Endothelial cell of hepatic sinusoid (primary cell): ENCODE results near the gene MAML2.

ENCODE experiments used
- in situ Hi-C: cut with HindIII; loops from 2 replicates; pipeline ENCODE4 v1.10.0; 2017; ENCODE audit warnings: low sequenced_read_pairs

The MAML2 gene

DNA sequence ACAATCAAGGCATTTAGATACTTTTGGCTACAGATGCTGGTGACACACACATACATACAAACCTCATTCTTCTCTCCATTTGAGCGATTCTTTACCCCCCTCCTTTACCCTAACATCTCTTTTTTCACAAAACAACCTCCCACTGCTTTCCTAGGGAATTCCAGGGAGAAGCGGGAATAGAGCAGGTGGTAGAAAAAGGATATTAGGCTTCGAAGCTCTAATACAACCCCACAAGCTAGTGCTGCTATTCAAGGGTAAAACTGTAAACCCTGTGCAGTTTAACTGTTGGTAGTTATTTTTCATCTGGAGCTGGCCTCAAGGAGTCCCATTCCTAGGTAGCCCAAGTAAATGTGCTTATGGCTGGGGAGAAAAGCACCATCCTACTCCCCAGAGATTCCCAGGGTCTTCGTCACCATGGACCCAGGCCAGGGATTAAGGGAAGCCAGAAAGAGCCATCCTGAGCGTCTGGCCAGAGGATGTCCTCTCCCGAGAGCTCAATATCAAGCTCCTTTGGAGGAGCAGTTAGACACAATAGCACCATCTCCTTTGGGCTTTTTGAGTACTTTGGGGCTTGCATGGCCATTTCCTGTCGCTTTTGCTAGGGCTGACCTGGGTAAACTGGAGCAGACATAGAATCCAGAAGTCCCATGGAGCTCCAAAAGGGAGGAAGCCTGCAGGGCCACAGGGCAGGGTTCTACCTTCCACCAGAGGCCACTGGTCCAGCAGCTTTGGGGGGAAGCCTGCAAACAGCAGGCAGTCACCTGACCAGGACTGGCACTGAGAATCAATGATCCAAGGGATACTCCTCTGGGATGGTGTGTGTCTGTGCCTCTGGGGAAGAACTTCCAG lies 3.1 kb downstream of the MAML2 start:
- in situ Hi-C loops = loop anchor here (5.0 kb wide), 2 partner anchors 38 to 83 kb away; no protein-coding TSS in a partner anchor

DNA sequence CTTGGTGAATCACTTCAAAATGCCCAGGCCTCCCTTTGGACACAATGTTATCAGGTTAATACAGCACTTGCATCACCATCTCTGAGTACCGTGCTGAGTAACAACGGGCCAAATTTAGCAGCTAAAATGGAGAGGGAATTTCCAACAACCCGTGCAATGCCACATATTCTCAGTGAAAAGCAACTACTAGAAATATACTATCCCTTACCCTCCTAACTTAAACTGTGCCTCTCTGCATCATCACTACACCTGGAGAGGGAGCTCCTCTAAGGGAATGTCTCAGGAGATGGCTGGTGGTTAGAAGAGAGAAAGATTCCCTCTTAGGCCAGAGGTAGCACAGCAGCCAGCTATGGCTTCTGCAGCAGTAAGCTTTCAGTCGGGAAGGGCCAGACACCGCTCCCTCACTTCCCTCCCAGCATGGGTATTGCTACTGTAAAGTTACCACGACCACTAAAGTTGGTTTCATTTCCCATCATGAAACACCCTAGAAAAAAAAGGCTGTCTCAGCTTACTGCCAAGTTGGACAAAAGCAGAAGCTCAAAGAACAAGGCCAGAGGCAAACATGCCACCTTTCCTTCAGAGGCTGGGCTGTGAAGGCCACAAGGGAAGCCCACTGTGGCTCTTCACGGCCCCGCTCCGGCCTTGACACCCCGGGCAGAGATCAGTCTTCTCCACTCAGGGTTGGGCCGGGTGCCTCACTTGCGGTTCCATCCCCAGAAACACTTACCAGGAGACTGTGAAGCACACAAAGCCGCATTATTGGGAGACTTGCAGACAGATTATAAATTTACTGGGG lies 3.9 kb downstream of the MAML2 start:
- in situ Hi-C loops = loop anchor here (5.0 kb wide), 2 partner anchors 37 to 82 kb away; no protein-coding TSS in a partner anchor

- in situ Hi-C loops = loop anchor here (5.0 kb wide), 2 partner anchors 35 to 80 kb away; no protein-coding TSS in a partner anchor
These were observed 5.2 kb downstream of the MAML2 start for GRCh38 chr11:96337541-96338431.

GRCh38 chr11:96335388-96335787 lies 7.6 kb downstream of the MAML2 start:
- in situ Hi-C loops = loop anchor here (5.0 kb wide), 2 partner anchors 33 to 78 kb away; no protein-coding TSS in a partner anchor

GRCh38 chr11:96334219-96334618 lies 8.8 kb downstream of the MAML2 start:
- in situ Hi-C loops = no loop called here

DNA sequence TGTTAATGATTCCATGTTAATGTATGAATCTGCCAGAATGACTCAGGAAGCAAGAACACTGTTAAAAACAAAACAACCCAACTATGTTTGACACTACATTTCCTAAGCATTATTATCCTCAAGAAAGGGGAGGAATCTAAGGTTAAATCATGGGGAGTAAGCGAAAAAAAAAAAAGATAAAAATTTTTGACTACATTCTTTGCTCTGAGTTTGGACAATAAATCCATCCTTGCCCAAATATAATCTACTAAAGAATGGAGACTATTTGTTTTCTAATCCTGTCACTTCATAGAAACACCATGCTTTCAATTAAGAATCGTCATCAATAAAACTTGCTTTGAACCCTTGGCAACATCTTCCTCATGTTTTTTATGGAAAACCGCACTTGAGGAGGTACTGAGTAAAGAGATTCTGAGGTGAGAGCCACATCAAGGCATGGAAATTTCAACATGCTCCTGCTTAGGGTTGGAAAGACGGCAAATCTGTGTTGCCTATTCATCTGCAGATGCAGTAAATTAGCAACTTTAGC lies 9.7 kb downstream of the MAML2 start:
- in situ Hi-C loops = no loop called here

GRCh38 chr11:96332126-96332771 lies 10.7 kb downstream of the MAML2 start:
- in situ Hi-C loops = no loop called here

- in situ Hi-C loops = no loop called here
These were observed 11.3 kb downstream of the MAML2 start for GRCh38 chr11:96331699-96332116.

- in situ Hi-C loops = no loop called here
These were observed 12.5 kb downstream of the MAML2 start for GRCh38 chr11:96330511-96330859.

- in situ Hi-C loops = no loop called here
These were observed 13.0 kb downstream of the MAML2 start for GRCh38 chr11:96329855-96330510.

- in situ Hi-C loops = no loop called here
These were observed 13.6 kb downstream of the MAML2 start for GRCh38 chr11:96329419-96329818.

GRCh38 chr11:96328395-96329010 lies 14.5 kb downstream of the MAML2 start:
- in situ Hi-C loops = no loop called here

GRCh38 chr11:96326959-96327358 lies 16.0 kb downstream of the MAML2 start:
- in situ Hi-C loops = no loop called here

- in situ Hi-C loops = no loop called here
These were observed 18.1 kb downstream of the MAML2 start for GRCh38 chr11:96324912-96325311.

DNA sequence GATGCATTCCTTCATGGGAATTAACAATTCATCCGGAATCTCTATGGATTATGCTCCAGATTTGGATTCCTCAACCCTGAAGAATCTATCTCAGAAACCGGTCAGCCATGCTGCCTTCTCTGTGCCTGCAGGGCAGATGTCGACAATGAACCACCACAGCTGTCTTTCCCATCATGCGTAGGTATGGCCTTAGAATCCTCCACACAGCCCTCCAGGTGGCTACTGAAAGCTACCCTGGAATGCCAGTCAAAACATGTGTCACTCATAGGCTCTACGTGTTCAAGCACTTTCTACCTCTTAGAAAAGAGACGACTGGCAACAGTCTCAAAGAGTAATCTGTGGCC lies 19.4 kb downstream of the MAML2 start:
- in situ Hi-C loops = no loop called here

DNA sequence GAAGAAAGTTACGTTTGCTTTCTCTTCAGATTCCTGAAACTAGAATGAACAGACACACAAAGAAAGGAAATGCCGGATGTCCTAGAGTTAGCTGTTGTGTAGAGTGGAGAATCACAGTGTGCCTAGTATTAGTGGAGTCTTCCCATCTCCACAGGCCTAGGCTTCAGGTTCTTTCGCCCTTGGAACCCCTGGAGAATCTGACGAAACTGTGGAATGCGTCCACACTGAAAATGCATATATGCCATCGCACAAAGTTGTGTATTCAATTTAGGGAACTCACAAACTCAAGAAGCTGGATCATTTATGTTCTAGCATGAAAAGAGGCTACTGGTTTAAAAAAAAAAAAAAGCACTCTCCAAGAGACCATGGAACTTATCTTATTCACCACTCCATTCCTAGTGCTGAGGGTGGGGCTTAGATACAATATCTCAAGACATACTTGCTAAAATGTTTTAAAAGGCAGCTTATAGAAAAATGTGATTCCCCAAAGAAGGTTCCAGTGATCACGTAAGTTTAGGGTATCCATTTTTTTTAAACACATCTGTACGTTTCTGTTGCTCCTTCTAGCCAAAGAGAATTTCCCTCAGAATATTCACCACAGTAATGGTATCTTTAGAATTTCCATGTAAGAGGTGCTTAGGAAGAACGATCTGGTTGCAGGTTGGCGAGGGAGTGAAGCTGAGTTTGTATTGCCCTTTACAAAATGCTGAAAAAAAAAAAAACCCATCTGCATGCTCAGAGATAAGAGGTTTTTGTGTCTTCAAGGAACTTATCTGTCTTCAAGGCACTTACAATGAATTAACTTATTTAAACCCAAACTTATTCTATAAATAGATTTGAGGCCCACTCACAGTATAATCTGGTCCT lies 20.0 kb downstream of the MAML2 start:
- in situ Hi-C loops = no loop called here

DNA sequence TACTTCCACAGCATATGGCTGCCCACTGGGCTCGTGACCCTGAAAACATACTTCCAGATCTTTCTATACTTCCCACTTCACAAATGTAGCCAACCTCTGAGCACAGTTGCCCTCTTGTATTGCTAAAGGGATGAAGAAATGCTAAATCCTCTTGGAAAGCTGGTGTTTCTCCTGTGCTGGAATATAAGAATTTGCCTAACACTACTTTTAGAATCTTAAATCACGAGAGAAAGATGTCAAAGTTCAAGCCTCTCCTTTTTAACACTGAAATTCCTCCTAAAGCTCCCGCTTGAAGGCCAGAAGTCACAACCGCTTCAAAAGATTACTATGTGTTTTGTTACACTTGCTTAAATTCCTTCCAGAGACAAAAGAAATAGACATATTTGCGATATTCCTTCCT lies 21.9 kb downstream of the MAML2 start:
- in situ Hi-C loops = no loop called here

GRCh38 chr11:96319898-96320656 lies 22.9 kb downstream of the MAML2 start:
- in situ Hi-C loops = no loop called here
